ENCODE results near the gene TMEM63C. TPM values are rescaled to one million over a fixed set of nuclear protein-coding genes. Genes with fewer than 3 reads are reported as not detected.

Gene TMEM63C
- total RNA-seq, 1 experiment from 2014 or later, result 9.3 TPM

- no peak for DNase-seq (ENCODE audit: unreplicated experiment)
- no peaks in the 10 kb centered on the region for H3K27me3 Mint-ChIP-seq (ENCODE audit: insufficient read depth, unreplicated experiment)
These were observed 42.6 kb downstream of the TMEM63C start for GRCh38 chr14:77224212-77224611.

DNA sequence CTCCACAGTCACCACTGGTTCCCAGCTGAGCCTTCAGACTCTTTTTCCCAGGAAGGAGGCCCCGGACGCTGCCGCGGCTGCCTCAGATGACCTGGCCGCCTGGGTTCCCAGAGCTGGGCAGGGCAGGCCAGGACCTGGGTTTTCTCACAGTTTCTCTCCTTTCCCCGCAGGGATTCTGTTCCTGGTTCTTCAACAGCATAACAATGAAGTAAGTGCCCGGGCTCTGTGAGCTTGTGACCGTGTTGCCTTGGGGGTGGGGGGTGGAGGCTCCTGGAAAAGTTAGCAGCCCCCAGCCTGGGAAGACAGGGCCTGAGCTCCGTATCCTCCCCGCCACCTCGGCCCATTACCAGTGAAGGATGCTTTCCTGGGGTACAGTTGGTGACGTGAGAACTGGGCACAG, 43.7 kb downstream of the TMEM63C start:
- H3K4me3 Mint-ChIP-seq (ENCODE audit: unreplicated experiment), result no peak overlapping the region
- no peaks in the 10 kb centered on the region for H3K9me3 Mint-ChIP-seq (ENCODE audit: unreplicated experiment)
- TF ChIP-seq, protein P1, sequence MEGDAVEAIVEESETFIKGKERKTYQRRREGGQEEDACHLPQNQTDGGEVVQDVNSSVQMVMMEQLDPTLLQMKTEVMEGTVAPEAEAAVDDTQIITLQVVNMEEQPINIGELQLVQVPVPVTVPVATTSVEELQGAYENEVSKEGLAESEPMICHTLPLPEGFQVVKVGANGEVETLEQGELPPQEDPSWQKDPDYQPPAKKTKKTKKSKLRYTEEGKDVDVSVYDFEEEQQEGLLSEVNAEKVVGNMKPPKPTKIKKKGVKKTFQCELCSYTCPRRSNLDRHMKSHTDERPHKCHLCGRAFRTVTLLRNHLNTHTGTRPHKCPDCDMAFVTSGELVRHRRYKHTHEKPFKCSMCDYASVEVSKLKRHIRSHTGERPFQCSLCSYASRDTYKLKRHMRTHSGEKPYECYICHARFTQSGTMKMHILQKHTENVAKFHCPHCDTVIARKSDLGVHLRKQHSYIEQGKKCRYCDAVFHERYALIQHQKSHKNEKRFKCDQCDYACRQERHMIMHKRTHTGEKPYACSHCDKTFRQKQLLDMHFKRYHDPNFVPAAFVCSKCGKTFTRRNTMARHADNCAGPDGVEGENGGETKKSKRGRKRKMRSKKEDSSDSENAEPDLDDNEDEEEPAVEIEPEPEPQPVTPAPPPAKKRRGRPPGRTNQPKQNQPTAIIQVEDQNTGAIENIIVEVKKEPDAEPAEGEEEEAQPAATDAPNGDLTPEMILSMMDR (IDR thresholded peaks at IDR 0.05; ENCODE audit: unreplicated experiment), result no peak
- no TSS peak for BruUV-seq (replicated peaks)
- intact Hi-C loops (cut with micrococcal nuclease), result no loop called here
- no peak for DNase-seq (ENCODE audit: unreplicated experiment)
- H3K27ac Mint-ChIP-seq (ENCODE audit: low read depth, unreplicated experiment), result no peak overlapping the region
- peaks cover 9% of the 10 kb centered on the region for H3K36me3 Mint-ChIP-seq (ENCODE audit: insufficient read depth, unreplicated experiment)
- ChIA-PET CTCF (interaction anchor here (0.6 to 1.5 kb wide), 2 partner anchors 74 to 1623 kb away, joined by 4 read pairs; no protein-coding TSS in a partner anchor), POLR2A (no interaction called here)
- H3K27me3 Mint-ChIP-seq (ENCODE audit: insufficient read depth, unreplicated experiment), result no peaks in the 10 kb centered on the region
- no peaks in the 10 kb centered on the region for H3K4me1 Mint-ChIP-seq (ENCODE audit: insufficient read depth, unreplicated experiment)

More at GRCh38 chr14:77224212-77224611, 42.6 kb downstream of the TMEM63C start:
- Mint-ChIP-seq H3K27ac (ENCODE audit: low read depth, unreplicated experiment) (no peak overlapping the region), H3K36me3 (ENCODE audit: insufficient read depth, unreplicated experiment) (peaks cover 9% of the 10 kb centered on the region), H3K9me3 (ENCODE audit: unreplicated experiment) (no peaks in the 10 kb centered on the region), H3K4me3 (ENCODE audit: unreplicated experiment) (no peak overlapping the region), H3K4me1 (ENCODE audit: insufficient read depth, unreplicated experiment) (no peaks in the 10 kb centered on the region)
- TF ChIP-seq, protein P1 (IDR thresholded peaks at IDR 0.05; ENCODE audit: unreplicated experiment), result no peak
- POLR2A ChIA-PET, result no interaction called here
- BruUV-seq (replicated peaks), result no TSS peak
- CTCF ChIA-PET, result interaction anchor here (0.7 to 1.1 kb wide), 3 partner anchors 69 to 92 kb away, joined by 3 to 5 read pairs (median 3); no protein-coding TSS in a partner anchor
- intact Hi-C loops (cut with micrococcal nuclease), result no loop called here

DNA sequence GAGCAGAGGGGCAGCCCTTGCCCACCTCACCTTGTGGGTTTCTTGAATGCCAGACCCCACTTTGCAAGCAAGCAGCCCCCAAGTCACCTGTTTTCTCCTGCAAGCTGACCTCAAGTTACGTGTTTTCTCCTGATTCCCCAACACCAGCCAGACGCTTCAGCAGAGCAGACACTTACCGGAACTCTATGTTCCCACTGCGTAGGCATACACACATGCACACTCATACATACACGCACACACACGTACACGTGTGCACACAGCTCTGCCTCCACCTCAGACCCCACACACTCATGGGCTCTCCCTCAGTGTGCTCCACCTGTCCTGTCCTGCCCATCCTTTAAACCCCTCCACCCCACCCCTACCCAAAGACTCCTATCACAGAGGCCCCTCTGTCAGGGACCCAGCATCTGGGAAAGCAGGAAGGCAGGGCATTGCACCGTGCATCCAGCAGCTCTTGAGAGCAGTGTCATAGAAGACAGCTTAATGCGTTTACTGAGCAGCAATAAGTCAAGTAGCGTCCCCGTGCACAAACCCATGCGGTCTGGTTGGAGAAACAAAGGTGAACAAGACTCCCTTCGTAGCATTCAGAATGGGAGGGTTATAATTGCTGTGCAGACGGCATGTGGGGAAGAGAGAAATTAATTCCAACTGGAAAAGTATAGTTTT, 44.4 kb downstream of the TMEM63C start:
- no TSS peak for BruUV-seq (replicated peaks)
- Mint-ChIP-seq H3K27me3 (ENCODE audit: insufficient read depth, unreplicated experiment) (no peaks in the 10 kb centered on the region), H3K27ac (ENCODE audit: low read depth, unreplicated experiment) (no peak overlapping the region), H3K4me3 (ENCODE audit: unreplicated experiment) (no peak overlapping the region), H3K4me1 (ENCODE audit: insufficient read depth, unreplicated experiment) (no peaks in the 10 kb centered on the region), H3K36me3 (ENCODE audit: insufficient read depth, unreplicated experiment) (peaks cover 9% of the 10 kb centered on the region), H3K9me3 (ENCODE audit: unreplicated experiment) (no peaks in the 10 kb centered on the region)
- POLR2A ChIA-PET, result no interaction called here
- no peak for DNase-seq (ENCODE audit: unreplicated experiment)
- intact Hi-C loops (cut with micrococcal nuclease), result no loop called here
- CTCF ChIA-PET, result interaction anchor here (0.6 to 1.5 kb wide), 3 partner anchors 12 to 1622 kb away, joined by 3 to 4 read pairs (median 4); no protein-coding TSS in a partner anchor
- TF ChIP-seq, protein P1 (IDR thresholded peaks at IDR 0.05; ENCODE audit: unreplicated experiment), result no peak

- intact Hi-C loops (cut with micrococcal nuclease), result no loop called here
- TF ChIP-seq, protein P1 (IDR thresholded peaks at IDR 0.05; ENCODE audit: unreplicated experiment), result no peak
These were observed 46.5 kb downstream of the TMEM63C start for GRCh38 chr14:77228056-77228455.

More at GRCh38 chr14:77228056-77228455, 46.5 kb downstream of the TMEM63C start:
- H3K27ac Mint-ChIP-seq (ENCODE audit: low read depth, unreplicated experiment), result no peak overlapping the region
- CTCF ChIA-PET, result interaction anchor here (0.6 to 1.2 kb wide), 2 partner anchors 12 to 349 kb away, joined by 3 read pairs; no protein-coding TSS in a partner anchor
- H3K27me3 Mint-ChIP-seq (ENCODE audit: insufficient read depth, unreplicated experiment), result no peaks in the 10 kb centered on the region
- H3K9me3 Mint-ChIP-seq (ENCODE audit: unreplicated experiment), result no peaks in the 10 kb centered on the region
- no peak for DNase-seq (ENCODE audit: unreplicated experiment)
- no peak overlapping the region for H3K4me3 Mint-ChIP-seq (ENCODE audit: unreplicated experiment)
- no TSS peak for BruUV-seq (replicated peaks)
- H3K36me3 Mint-ChIP-seq (ENCODE audit: insufficient read depth, unreplicated experiment), result peaks cover 9% of the 10 kb centered on the region
- POLR2A ChIA-PET, result interaction anchor here (0.6 kb wide), 1 partner anchor 1129 kb away, joined by 3 read pairs; no protein-coding TSS in a partner anchor
- no peaks in the 10 kb centered on the region for H3K4me1 Mint-ChIP-seq (ENCODE audit: insufficient read depth, unreplicated experiment)
